ENCODE results near the gene CFAP57.
"Not testable (repeated sequence)": the region's sequence is repeated elsewhere in the genome, so short reads cannot be mapped to it uniquely, and the experiment has no call there.

Gene CFAP57

DNA sequence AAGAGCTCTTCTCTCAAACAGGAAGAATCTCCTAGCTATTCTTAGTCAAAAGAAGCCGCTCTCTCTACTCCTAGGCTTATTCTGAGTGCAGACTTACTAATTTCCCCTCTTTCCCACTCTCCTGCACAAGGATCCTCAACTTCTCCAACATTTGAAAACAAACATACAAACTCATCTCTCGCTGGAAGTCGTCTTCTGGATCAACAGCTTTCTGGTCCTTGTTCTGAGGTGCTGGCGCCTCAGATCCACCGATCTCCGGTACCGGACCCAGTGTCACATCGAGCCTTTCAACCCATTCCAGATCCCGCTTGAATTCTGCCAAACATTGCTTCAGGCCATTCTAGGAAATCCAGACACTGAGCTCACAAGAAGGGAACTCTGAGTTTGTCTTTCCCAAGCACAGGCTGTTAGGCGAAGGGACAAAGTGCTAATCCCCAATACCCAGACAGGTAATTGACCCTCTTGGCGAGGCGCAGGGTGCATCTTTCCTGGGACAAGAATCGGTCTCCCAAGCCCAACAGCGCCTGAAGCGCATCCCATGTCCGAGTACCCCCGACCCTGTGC, 736 bp upstream of the CFAP57 start:
- peak in 1 of 10 donors; percentile 71 for DNase-seq
- intact Hi-C loops (cut with DNase I): no loop called here

DNA sequence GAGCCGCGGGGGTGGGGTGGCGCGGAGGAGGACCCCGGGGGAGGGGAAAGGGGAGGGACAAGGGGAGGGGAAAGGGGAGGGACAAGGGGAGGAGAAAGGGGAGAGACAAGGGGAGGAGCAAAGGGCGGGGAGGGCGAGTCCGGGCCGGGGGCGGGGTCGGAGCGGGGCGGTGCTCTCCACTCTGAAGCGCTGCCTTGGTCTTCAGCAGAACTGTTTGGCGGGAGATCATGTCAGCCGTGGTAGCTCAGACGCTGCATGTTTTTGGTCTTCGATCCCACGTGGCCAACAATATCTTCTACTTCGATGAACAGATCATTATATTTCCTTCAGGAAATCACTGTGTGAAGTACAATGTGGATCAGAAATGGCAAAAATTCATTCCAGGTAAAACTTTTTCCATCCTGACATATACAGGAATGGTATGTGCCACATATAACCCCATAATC, 420 bp downstream of the CFAP57 start:
- intact Hi-C loops (cut with DNase I): no loop called here
- peak; percentile 41 to 96 (median 80) for DNase-seq

DNA sequence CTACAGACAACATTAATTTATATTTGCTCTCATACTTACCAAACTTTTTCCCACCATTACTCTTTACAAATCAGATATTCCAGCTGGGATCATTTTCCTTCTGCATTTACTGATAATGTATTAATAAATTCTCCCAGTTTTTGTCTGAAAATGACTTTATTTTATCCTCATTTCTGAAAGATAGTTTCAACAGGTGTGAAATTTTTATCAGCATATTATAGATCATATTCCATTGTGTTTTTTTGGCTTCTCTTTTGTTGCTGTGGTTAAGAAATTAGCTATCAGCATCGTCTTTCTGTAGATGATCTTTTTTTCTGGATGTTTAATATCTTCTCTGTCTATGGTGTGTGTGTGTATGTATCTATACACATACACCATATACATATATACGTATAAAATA, 2.7 kb downstream of the CFAP57 start:
- DNase-seq: no peak
- intact Hi-C loops (cut with DNase I): no loop called here

DNA sequence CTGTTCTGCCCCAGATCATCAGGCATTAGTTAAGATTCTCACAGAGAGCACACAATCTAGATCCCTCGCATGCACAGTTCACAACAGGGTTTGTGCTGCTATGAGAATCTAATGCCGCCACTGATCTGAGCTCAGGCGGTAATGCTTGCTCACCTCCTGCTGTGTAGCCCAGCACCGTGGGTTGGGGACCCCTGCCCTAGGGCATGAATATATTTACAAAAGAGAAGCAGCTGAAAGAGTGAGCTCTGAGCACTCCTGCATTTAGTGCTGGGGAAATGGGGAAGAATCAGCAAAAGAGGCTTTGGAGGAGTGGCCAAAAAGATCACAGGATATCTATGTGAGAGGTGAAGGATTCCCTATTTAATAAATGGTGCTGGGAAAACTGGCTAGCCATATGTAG, 5.6 kb downstream of the CFAP57 start:
- intact Hi-C loops (cut with DNase I): no loop called here
- no peak for DNase-seq

DNA sequence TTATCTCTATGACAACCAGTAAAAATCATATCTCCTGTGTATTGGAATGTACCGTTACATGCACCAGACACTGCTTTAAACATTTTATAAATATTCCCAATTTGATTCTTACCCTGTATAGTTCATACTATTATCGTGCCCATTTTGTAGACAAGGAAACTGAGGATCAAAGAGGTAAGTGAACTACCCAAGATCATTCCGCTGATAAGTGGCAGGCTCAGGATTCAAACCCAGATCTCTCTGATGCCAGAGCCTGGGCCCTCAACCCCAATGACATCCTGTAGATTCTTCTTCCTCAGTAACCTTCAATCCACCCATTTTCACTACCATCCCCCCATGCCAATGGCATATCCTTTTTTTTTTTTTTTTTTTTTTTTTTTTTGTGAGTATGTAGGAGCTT, 12.3 kb downstream of the CFAP57 start:
- intact Hi-C loops (cut with DNase I): no loop called here
- no peak for DNase-seq

DNA sequence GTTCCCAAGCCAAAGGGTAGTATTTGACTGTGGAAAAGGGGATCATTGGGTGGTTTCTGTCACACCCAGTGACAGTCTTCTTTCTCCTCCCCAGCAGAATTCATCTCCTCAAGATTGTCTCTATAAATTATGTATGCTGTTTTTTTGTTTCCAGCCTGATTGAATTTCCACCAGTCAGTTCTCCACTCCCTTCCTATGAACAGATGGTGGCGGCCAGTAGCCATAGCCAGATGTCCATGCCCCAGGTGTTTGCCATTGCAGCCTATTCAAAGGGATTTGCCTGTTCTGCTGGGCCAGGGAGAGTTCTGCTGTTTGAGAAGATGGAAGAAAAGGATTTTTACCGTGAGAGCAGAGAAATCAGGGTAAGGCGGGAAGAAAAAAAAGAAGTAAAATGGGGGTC, 12.9 kb downstream of the CFAP57 start:
- no peak for DNase-seq
- intact Hi-C loops (cut with DNase I): no loop called here

DNA sequence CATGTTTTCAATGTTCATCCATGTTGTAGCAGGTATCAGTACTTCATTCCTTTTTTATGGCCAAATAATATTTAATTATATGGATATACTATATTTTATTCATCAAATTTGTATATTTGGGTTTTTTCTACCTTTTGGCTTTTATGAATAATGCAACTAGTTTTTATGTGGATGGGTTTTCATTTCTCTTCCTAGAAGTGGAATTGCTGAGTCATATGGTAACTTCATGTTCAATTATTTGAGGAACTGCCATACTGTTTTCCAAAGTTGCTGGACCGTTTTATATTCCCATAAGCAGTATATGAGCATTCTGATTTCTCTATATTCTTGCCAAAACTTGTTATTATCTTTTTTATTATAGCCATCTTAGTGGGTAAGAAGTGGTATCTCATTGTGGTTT, 16.0 kb downstream of the CFAP57 start:
- intact Hi-C loops (cut with DNase I): no loop called here
- no peak for DNase-seq

DNA sequence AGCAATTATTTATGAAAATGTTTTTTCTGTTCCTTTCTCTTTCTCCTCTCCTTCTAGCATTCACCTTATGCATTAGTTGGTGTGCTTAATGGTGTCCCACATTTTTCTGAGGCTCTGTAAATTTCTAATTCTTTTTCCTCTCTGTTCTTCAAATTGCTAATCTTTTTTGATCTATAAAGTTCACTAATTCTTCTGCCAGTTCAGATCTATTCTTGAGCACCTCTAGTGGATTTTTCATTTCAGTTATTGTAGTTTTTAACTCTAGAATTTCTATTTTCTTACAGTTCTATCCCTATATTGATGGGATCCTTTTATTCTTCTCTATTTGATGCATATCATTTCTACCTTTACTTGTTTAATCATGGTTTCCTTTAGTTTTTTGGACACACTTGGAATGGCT, 22.4 kb downstream of the CFAP57 start:
- intact Hi-C loops (cut with DNase I): no loop called here
- no peak for DNase-seq

DNA sequence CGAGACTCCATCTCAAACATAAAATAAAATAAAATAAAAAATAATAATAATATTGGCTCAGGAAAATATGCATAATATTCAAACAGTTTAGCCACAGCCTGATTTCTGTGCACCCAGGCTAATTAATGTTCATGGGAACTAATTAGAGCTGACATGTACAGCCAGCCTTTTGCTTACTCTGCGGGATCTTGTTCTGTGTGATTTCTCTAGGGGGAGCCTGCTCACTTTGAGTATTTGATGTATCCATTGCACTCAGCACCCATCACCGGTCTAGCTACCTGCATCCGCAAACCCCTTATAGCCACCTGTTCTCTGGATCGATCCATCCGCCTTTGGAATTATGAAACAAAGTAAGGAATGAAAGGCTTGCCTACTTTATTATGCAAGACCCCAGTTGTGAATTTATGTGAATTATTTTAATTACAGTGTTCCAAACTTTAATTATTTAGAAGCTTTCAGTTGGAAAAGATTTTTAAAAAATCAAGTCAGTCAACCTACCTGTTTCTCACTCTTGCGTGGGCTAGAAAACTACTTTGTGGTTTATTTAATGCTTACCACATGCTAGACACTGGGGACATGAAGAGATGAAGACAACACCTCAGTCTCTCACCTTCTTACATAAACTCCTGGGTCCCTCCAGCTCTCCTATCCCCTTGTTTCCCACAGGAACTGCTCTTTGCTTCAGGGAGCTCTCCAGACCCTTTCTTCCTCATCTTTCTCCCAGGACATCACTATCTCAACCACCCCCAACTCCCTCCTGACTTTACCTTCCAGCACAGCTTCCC, 25.4 kb downstream of the CFAP57 start:
- intact Hi-C loops (cut with DNase I): no loop called here
- no peak for DNase-seq

DNA sequence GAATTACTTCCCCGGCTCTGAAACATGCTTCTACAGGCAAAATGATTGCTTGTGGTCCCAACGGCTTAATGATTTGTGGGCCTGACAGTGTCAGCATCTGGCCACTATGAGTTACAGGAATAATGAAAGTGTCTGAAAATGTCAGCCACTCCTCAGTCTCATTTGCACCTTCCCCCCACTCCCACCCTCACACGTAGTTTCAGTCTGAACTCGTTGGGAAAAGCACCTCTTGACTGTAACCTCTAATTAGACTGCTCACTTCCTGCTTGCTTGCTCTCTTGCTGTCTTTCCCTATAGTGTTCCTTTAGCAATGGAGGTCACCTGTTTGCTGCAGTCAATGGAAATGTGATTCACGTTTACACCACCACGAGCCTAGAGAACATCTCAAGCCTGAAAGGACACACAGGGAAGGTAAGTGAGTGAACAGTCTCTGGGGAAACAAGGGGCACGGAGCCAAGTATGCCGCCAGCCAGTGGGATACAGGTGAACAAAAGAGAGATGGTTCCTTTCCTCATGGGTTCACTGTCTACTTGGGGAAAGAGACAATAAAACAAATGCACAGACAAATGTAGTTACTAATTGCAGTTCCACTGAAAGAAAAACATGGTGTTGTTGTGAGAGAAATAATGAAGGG, 27.1 kb downstream of the CFAP57 start:
- intact Hi-C loops (cut with DNase I): no loop called here
- DNase-seq: no peak

DNA sequence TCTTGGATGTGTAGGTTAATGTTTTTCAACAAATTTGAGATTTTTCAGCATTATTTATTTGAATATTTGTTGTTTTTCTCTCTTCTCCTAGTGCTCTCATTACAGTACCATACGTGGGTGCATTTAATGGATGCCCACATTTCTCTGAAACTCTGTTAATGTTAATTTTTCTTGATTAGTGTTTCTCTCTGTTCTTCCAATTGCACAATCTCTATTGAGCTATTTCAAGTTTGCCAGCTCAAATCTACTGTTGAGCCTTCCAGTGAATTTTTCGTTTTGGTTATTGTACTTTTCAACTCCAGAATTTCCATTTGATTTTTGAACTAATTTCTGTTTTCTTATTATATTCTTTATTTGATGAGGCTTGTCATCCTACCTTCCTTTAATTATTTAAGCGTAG, 31.7 kb downstream of the CFAP57 start:
- intact Hi-C loops (cut with DNase I): no loop called here
- DNase-seq: no peak

DNA sequence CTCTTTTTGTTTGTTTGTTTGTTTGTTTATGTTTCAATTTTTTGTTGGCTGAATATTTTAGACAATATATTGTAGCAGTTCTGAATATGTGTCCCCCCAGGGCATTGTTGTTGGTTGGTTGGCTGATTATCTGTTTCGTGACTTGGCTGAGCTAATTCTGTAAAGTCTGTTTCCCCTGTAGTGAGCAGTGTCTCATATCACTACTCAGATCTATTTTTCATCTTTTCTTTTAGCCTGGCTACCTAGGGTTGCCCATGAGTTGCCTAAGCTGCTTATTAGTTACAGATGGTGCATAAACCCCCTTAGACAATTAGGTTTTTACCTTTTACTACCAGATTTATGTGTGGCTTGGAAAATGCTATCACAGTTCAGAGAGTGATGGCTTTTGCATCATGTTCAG, 32.3 kb downstream of the CFAP57 start:
- intact Hi-C loops (cut with DNase I): no loop called here
- no peak for DNase-seq

DNA sequence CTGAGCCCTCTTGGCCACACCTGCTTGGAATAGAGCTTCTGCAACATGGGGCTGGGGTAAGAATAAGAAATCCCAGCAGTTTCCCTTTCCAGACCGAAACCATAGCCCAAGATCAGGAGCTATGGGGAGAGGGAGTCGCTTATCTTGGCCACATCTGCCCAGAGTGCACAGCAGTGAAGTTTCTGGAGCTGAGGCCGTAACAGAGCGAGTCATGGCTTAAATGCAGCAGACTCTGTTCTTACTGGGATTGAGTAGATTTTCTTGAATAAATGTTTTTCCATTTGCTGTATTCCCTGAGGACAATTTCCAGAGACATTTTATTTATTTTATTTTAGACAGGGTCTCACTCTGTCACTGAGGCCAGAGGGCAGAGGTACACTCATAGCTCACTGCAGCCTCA, 33.5 kb downstream of the CFAP57 start:
- DNase-seq: no peak
- intact Hi-C loops (cut with DNase I): no loop called here

DNA sequence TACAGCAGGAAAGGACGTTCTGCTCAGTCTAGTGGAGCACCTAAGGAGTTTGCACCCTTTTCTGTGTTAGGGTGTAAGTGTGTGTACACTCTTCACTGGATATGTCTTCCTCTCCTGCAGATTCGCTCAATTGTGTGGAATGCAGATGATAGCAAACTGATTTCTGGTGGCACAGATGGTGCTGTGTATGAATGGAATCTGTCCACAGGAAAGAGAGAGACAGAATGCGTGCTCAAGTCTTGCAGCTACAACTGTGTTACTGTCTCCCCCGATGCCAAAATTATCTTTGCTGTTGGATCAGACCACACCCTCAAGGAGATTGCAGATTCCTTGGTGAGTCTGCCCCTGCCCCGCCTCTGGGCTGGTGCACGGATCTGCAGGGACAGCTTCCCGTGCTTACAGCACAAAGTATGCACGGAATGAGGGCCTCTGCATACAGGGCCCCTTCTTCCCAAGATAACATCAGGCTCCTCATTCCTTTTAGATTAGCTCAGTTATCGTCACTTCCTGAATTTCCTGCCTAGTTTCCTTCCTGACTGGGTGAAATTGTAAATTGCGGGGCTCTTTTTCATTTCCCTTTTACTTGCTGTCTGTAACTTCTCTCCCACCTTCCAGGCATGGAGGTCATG, 34.6 kb downstream of the CFAP57 start:
- peak in 2 of 10 donors; percentile 70 to 85 for DNase-seq
- intact Hi-C loops (cut with DNase I): no loop called here

DNA sequence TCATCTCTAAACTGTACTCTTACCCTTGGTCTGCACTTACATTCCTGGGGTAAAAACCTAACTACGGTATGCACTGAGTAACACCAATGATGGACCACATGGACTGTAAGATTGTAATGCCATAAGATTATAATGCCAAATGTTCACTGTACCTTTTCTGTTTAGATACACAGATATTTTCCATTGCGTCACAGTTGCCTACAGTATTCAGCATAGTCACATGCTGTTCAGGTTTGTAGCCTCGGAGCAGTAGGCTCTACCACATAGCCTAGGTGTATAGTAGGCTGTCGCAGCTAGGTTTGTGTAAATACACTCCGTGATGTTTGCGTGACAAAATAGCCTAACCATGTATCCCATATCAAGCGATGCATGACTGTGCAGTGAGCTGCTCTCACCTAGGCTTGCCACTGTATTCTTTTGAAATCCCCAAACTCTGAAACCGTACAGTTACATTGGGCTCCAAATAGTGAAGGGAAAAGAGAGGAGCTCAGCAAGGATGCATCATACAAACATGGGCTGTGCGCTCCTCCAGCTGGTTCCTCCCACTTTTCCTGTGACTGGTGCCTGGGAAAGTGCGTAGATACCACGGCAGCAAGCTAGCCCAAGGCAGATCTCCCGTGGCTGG, 35.2 kb downstream of the CFAP57 start:
- peak in 1 of 10 donors; percentile 15 for DNase-seq
- intact Hi-C loops (cut with DNase I): no loop called here

DNA sequence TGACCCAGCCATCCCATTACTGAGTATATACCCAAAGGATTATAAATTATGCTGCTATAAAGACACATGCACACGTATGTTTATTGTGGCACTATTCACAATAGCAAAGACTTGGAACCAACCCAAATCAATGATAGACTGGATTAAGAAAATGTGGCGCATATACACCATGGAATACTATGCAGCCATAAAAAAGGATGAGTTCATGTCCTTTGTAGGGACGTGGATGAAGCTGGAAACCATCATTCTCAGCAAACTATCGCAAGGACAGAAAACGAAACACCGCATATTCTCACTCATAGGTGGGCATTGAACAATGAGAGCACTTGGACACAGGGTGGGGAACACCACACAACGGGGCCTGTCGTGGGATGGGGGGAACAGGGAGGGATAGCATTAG, 36.1 kb downstream of the CFAP57 start:
- peak in 1 of 10 donors; percentile 16 for DNase-seq
- intact Hi-C loops (cut with DNase I): not testable (repeated sequence)

DNA sequence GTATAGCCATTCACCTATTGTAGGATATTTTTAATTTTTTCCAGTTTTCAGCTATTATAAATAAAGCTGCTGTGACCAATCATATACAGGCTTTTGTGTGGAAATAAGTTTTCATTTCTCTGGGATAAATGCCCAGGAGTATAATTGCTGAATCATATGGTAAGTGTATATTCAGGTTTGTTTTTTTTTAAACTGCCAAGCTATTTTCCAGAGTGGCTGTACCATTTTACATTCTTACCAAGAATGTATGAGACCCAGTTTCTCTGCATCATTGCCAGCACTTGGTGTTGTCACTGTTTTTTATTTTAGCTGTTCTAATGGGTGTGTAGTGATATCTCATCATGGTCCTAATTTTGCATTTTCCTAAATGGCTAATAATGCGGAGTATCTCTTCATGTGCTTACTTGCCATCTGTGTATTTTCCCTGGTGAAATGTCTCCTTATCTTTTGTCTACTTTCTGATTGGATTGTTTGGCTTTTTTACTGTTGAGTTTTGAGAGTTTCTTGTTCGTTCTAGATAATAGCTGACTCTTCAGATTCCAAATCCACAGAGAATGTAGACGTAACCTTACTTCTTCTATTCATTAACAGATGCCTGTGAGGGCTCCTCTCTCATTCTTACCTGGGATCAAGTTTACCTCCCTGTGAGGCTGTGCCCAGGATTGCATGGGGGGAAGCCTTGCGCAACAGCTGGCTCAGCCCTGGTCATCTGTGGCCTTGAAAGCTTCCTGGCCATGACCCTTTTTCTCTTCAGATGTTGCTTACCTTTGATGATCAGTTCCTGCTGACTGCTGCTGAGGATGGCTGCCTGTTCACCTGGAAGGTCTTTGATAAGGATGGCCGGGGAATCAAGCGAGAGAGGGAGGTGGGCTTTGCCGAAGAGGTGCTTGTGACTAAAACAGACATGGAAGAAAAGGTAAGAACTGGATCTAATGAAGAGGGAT, 42.6 kb downstream of the CFAP57 start:
- intact Hi-C loops (cut with DNase I): no loop called here
- DNase-seq: no peak

DNA sequence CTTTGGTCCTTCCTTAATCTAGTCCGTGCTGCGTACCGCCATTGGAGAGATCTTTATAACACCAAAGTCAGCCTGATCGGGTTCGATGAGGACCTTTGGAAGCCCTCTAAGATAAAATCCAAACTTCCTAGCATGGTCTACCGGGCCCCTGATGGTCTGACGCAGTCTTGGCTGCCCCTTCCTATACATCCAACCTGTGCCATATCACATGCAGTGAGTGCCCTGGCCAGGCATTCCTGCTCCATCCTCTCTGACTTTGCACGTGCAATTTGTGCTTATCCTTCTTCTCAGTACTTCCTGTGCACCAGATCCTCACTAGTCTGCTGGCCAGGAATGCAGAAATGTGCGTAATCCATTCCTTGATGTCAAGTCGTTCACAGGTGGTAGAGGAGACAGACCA, 45.6 kb downstream of the CFAP57 start:
- no peak for DNase-seq
- intact Hi-C loops (cut with DNase I): no loop called here

DNA sequence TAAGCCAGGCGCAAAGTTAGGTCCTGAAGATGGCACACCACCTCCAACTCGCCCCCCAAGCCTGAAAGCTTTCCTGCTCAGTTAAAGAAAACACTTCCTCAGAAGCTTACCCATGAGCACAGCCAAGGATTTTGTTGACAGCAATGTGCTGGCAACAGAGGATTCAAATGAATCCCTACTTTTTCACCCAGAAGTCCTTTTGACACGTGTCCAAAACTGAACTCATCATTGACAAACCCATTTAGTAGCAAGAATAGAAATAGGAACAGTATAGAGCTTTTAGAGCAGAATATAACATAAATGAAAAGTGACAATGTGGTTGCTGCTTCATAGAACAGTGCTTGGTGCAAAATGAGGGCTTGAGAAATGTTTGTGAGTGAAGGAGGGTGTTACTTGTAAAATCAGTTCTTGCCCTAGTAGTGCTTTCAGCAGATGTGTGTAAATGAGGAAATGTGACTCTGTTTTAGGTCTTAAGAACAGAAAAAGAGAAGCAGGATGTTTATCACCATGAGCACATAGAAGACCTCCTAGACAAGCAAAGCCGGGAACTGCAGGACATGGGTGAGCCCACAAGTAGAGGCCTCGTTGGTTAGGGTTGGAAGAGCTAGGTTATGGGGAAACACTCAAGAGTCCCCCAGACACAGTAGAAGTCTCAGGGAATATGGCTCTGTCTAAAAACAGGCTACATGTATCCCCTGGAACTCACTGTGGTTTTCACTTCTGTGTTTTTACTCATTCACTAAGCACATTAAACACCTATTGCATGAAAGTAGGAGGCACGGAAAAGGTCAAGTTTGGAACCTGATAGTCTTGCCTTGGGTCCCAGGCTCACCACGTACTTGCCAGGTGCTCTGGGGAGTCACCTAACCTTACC, 49.0 kb downstream of the CFAP57 start:
- intact Hi-C loops (cut with DNase I): loop anchor here (10.0 kb wide), 1 partner anchor 314 kb away; the partner anchor contains the start of gene PTPRF
- DNase-seq: no peak
